Glomerular visceral epithelial cell (primary cell): ENCODE results near the gene PARD6G.

ENCODE experiments used
- DNase-seq: peaks from one replicate; pipeline ENCODE4 v3.0.0-alpha.2; 2016; ENCODE audit errors: extremely low spot score

Gene PARD6G

GRCh38 chr18:80190311-80190710, 57.0 kb downstream of the PARD6G start:
- DNase-seq: no peak

DNA sequence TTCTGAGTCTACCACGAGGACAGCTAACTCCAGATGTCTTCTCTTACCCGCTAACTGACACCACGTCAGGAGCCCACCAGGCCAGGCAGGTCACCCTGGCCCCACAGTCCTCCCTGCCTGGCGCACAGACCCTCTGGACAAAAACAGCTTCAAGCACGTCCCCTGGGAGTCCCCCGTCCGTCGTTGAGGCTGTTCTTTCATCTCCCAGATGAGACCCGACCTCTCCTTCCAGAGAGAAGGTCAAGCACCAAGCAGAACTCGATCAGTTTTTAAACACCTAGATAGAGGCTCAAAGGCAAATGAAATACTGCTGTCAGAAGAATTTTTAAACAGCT, 57.8 kb downstream of the PARD6G start:
- no peak for DNase-seq

- no peak for DNase-seq
Measured at GRCh38 chr18:80188643-80189530, 58.4 kb downstream of the PARD6G start.

GRCh38 chr18:80187956-80188642, 59.2 kb downstream of the PARD6G start:
- DNase-seq: no peak

- no peak for DNase-seq
Measured at GRCh38 chr18:80185545-80185944, 61.8 kb downstream of the PARD6G start.

DNA sequence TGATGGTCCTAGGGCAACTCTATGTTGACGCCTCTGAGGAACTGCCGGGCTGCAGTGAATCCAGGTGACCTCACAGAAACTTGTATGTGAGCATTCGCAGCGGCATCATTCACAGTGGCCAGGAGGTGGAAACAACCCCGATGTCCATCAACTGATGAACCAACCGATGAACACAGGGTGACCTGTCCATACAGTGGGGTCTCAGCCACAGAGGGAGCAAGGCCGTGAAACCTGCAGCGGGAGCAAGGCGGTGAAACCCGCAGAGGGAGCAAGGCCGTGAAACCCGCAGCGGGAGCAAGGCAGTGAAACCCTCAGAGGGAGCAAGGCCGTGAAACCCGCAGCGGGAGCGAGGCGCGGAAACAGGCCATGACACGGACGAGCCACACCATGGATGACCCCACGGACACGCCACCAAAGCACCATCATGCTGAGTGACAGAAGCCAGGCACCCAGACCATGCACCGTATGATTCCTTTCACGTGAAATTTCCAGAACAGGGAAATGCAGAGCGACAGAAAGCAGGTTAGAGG, 63.0 kb downstream of the PARD6G start:
- DNase-seq: no peak

- DNase-seq: no peak
Measured at GRCh38 chr18:80183273-80184050, 63.9 kb downstream of the PARD6G start.

DNA sequence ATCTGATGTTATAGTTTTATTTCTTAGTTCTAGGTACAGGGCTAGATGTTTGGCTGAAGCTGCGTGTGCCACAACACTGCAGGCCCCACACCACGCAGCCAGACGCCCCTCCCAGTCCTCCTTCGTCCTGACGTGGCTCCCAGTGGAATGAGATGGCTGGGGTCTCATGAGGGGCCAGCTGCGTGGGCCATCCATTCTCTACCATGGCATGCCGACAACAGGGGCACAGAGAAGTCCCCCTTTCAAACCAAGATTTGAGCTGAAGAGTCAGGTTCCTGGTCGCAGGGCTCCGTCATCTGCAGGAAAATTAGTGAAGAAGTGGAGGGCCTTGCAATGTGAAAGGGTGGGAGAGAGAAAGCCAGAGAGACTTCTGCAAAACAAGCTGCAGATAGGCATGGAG, 64.5 kb downstream of the PARD6G start:
- DNase-seq: no peak

- DNase-seq: no peak
Measured at GRCh38 chr18:80181642-80182461, 65.5 kb downstream of the PARD6G start.

DNA sequence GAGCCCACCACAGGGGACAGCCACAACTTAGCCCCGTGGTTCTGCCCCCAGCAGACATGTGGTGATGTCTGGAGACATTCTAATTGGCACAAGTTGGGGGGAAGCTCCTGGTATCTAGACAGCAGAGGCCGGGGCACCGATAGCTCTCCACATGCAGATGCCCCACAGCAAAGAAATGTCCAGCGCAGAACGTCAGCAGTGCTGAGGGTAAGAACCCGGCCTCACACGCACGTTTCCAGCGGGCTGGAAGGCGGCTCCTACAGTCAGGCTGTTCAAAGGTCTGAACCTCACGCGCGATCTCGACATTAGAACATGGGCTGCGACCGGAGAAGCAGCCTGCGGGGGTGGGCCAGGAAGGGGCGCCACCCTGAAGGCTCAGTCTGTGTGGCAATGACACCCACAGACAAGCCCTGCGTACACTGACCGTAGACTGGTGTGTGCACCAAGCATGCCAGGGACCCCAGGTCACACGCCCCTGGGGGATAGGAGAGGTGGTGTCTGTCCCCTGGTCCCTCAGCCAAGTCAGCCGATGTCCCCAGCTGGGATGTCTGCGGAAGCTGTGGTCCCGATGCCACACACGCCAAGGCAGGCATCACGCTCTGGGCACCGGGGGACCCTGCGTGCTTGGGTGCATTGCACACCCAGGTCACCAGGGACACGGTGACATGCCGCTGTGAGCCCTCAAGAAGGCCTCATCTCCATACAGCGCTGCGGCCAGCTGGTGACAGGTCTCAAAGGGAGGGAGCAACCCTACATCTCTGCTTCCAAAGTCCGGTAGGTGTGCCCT, 66.3 kb downstream of the PARD6G start:
- no peak for DNase-seq

- no peak for DNase-seq
Measured at GRCh38 chr18:80179857-80180558, 67.3 kb downstream of the PARD6G start.

- DNase-seq: no peak
Measured at GRCh38 chr18:80178935-80179818, 68.1 kb downstream of the PARD6G start.

- DNase-seq: no peak
Measured at GRCh38 chr18:80177128-80177527, 70.2 kb downstream of the PARD6G start.

- DNase-seq: no peak
Measured at GRCh38 chr18:80176334-80177073, 70.8 kb downstream of the PARD6G start.

GRCh38 chr18:80175451-80176204, 71.7 kb downstream of the PARD6G start:
- no peak for DNase-seq

- no peak for DNase-seq
Measured at GRCh38 chr18:80173060-80173459, 74.3 kb downstream of the PARD6G start.

DNA sequence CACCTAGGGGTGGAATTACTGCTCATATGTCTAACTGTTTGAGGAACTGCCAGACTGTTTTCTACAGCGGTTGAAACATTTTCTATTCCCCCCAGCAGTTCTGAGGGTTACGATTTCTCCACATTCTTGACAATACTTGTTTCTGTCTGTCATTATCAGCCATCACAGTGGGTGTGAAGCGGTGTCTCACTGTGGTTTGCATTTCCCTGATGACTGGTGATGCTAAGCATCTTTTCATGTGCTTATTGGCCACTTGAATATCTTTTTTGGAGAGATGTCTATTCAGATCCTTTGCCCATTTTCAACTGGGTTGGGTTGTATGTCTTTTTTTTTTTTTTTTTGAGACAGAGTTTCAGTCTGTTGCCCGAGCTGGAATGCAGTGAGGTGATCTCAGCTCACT, 75.3 kb downstream of the PARD6G start:
- DNase-seq: no peak
